OCI-M1 (cell line): Measurements from ENCODE around the gene TSC2.
"Not testable (repeated sequence)": the region's sequence is repeated elsewhere in the genome, so short reads cannot be mapped to it uniquely, and the experiment has no call there.

Experiments
- DNase-seq: peaks from one replicate; lab custom pipeline; 2025; lab: John Stamatoyannopoulos, UW

Gene TSC2

GRCh38 chr16:2009791-2010510 lies 37.8 kb upstream of the TSC2 start, which contains the start of gene ZNF598:
Gene ZNF598 (minus strand): TSS chr16:2009821.
- DNase-seq = peak; percentile 92

GRCh38 chr16:2011726-2012125 lies 36.1 kb upstream of the TSC2 start:
- not testable (repeated sequence) for DNase-seq

GRCh38 chr16:2013527-2013926 lies 34.3 kb upstream of the TSC2 start:
- DNase-seq = no peak

- no peak for DNase-seq
These were observed 32.5 kb upstream of the TSC2 start for GRCh38 chr16:2015117-2015946.

GRCh38 chr16:2015947-2016208 lies 31.9 kb upstream of the TSC2 start:
- no peak for DNase-seq

- peak; percentile 25 for DNase-seq
These were observed 31.3 kb upstream of the TSC2 start for GRCh38 chr16:2016407-2016922.

GRCh38 chr16:2019518-2019920 lies 28.3 kb upstream of the TSC2 start, which contains the start of gene NPW:
Gene NPW (plus strand): TSS chr16:2019785.
- DNase-seq = no peak

GRCh38 chr16:2019921-2020831 lies 27.6 kb upstream of the TSC2 start:
- DNase-seq = no peak

- DNase-seq = no peak
These were observed 25.1 kb upstream of the TSC2 start for GRCh38 chr16:2022723-2023091.

GRCh38 chr16:2023092-2024031 lies 24.4 kb upstream of the TSC2 start:
- DNase-seq = peak; percentile 94

- no peak for DNase-seq
These were observed 23.8 kb upstream of the TSC2 start for GRCh38 chr16:2024032-2024420.

GRCh38 chr16:2025251-2025650 lies 22.5 kb upstream of the TSC2 start:
- no peak for DNase-seq

- no peak for DNase-seq
These were observed 21.8 kb upstream of the TSC2 start for GRCh38 chr16:2025878-2026460.

- no peak for DNase-seq
These were observed 21.2 kb upstream of the TSC2 start, which contains the start of gene NHERF2 for GRCh38 chr16:2026461-2027023. Gene NHERF2 (plus strand): TSS chr16:2026902. CDS start chr16:2027006, 104 bp downstream.

- DNase-seq = no peak
These were observed 20.5 kb upstream of the TSC2 start for GRCh38 chr16:2027024-2028010.

GRCh38 chr16:2028146-2028545 lies 19.6 kb upstream of the TSC2 start:
- no peak for DNase-seq

- DNase-seq = no peak
These were observed 19.1 kb upstream of the TSC2 start for GRCh38 chr16:2028620-2029220.

- no peak for DNase-seq
These were observed 18.4 kb upstream of the TSC2 start for GRCh38 chr16:2029350-2029749.

- DNase-seq = no peak
These were observed 17.7 kb upstream of the TSC2 start for GRCh38 chr16:2030036-2030435.
